GM23338 (cell line): ENCODE results near the gene ADGRD1. TPM values are rescaled to one million over a fixed set of nuclear protein-coding genes. Genes with fewer than 3 reads are reported as not detected.

Source experiments
- ATAC-seq: fragments of 200-7000 bp; cut with Tn5 transposase; 3 replicates; pipeline ENCODE4 v1.9.1; 2020
- DNase-seq: peaks from one replicate; pipeline ENCODE4 v3.0.0-alpha.2; 2015; ENCODE audit warnings: low spot score
- H2AFZ ChIP-seq: fragments of 200-600 bp; sonication (generic); 2 replicates; pipeline ENCODE4 v1.8.0; 2016; ENCODE audit warnings: antibody characterized with exemption, mild to moderate bottlenecking, moderate library complexity
- H3F3A ChIP-seq: fragments of 200-600 bp; sonication (generic); replicated peaks from 2 replicates; pipeline ENCODE4 v1.8.0; 2017; ENCODE audit warnings: antibody characterized with exemption, mixed run types, low read depth
- H3K27ac ChIP-seq: fragments of 200-600 bp; sonication (generic); 2 replicates; pipeline ENCODE4 v1.6.1; 2016; ENCODE audit warnings: low read depth
- H3K27me3 ChIP-seq: fragments of 200-600 bp; sonication (generic); 2 replicates; pipeline ENCODE4 v1.8.0; 2016; ENCODE audit warnings: mild to moderate bottlenecking, mixed run types, moderate library complexity; ENCODE audit not compliant: insufficient read depth
- H3K36me3 ChIP-seq: fragments of 200-600 bp; sonication (generic); 2 replicates; pipeline ENCODE4 v1.8.0; 2016; ENCODE audit warnings: mild to moderate bottlenecking; ENCODE audit not compliant: insufficient read depth
- H3K4me1 ChIP-seq: fragments of 200-600 bp; sonication (generic); 2 replicates; pipeline ENCODE4 v1.8.0; 2016; ENCODE audit warnings: mild to moderate bottlenecking, moderate library complexity; ENCODE audit not compliant: insufficient read depth
- H3K4me2 ChIP-seq: fragments of 200-600 bp; sonication (generic); 2 replicates; pipeline ENCODE4 v1.7.1; 2017; ENCODE audit warnings: mixed run types
- H3K4me3 ChIP-seq: fragments of 200-600 bp; sonication (generic); 2 replicates; pipeline ENCODE4 v1.6.1; 2016; ENCODE audit warnings: mixed run types
- H3K79me2 ChIP-seq: fragments of 200-600 bp; sonication (generic); replicated peaks from 2 replicates; pipeline ENCODE4 v1.8.0; 2017; ENCODE audit warnings: mild to moderate bottlenecking; ENCODE audit not compliant: insufficient read depth
- H3K9me2 ChIP-seq: fragments of 200-600 bp; sonication (generic); 2 replicates; pipeline ENCODE4 v1.8.0; 2017; ENCODE audit not compliant: insufficient read depth
- H4K20me1 ChIP-seq: fragments of 200-600 bp; sonication (generic); replicated peaks from 2 replicates; pipeline ENCODE4 v1.8.0; 2017; ENCODE audit warnings: mild to moderate bottlenecking; ENCODE audit not compliant: insufficient read depth
- H3K27ac Mint-ChIP-seq: 2 replicates; pipeline ENCODE4 v1.8.0; 2020; ENCODE audit warnings: inconsistent platforms, mild to moderate bottlenecking, moderate library complexity, mixed read lengths
- H3K27me3 Mint-ChIP-seq: 3 replicates; pipeline ENCODE4 v1.8.0; 2022; ENCODE audit warnings: low read depth, mild to moderate bottlenecking, moderate library complexity, mixed read lengths, inconsistent platforms; ENCODE audit not compliant: insufficient read depth, poor library complexity
- H3K36me3 Mint-ChIP-seq: 3 replicates; pipeline ENCODE4 v1.8.0; 2021; ENCODE audit warnings: low read depth, mild to moderate bottlenecking, inconsistent platforms, moderate library complexity, mixed read lengths
- H3K4me1 Mint-ChIP-seq: 3 replicates; pipeline ENCODE4 v1.8.0; 2020; ENCODE audit warnings: mild to moderate bottlenecking, inconsistent platforms, mixed read lengths
- H3K4me3 Mint-ChIP-seq: 3 replicates; pipeline ENCODE4 v1.8.0; 2021; ENCODE audit warnings: moderate library complexity, mild to moderate bottlenecking, inconsistent platforms, mixed read lengths
- H3K9me3 Mint-ChIP-seq: 3 replicates; pipeline ENCODE4 v1.8.0; 2020; ENCODE audit warnings: moderate library complexity, mild to moderate bottlenecking, inconsistent platforms, mixed read lengths
- CREB1 ChIP-seq: fragments of 250-450 bp; sonication (Bioruptor Pico); IDR thresholded peaks from 2 replicates; pipeline ENCODE4 v1.5.0; 2020; ENCODE audit warnings: low read depth, mild to moderate bottlenecking, moderate library complexity
- EZH2 ChIP-seq: fragments of 200-600 bp; sonication (generic); IDR thresholded peaks from one replicate; pipeline ENCODE4 v1.8.0; 2017; ENCODE audit warnings: antibody characterized with exemption, mild to moderate bottlenecking, low read depth; ENCODE audit not compliant: unreplicated experiment
- EZH2phosphoT487 ChIP-seq: fragments of 200-600 bp; sonication (generic); IDR thresholded peaks from one replicate; pipeline ENCODE4 v1.8.1; 2018; ENCODE audit warnings: antibody characterized with exemption; ENCODE audit not compliant: unreplicated experiment
- JUNB ChIP-seq: IDR thresholded peaks from one replicate; pipeline ENCODE4 v1.6.1; 2016; ENCODE audit warnings: antibody characterized with exemption; ENCODE audit not compliant: unreplicated experiment
- NANOG ChIP-seq: IDR thresholded peaks from 2 replicates; pipeline ENCODE4 v1.6.1; 2016; ENCODE audit warnings: antibody characterized with exemption, borderline replicate concordance
- POLR2AphosphoS5 ChIP-seq: IDR thresholded peaks from 2 replicates; pipeline ENCODE4 v1.6.1; 2016; ENCODE audit warnings: antibody characterized with exemption, low read depth
- STAT1 ChIP-seq: IDR thresholded peaks from one replicate; pipeline ENCODE4 v1.6.1; 2016; ENCODE audit warnings: antibody characterized with exemption; ENCODE audit not compliant: unreplicated experiment
- ZNF114 ChIP-seq: fragments of 250-450 bp; sonication (Bioruptor Pico); IDR thresholded peaks from 2 replicates; pipeline ENCODE4 v1.5.0; 2020; ENCODE audit warnings: mild to moderate bottlenecking, moderate library complexity
- ZNF331 ChIP-seq: fragments of 250-450 bp; sonication (Bioruptor Pico); IDR thresholded peaks from 2 replicates; pipeline ENCODE4 v1.5.0; 2020; ENCODE audit warnings: low read depth, mild to moderate bottlenecking, moderate library complexity
- polyA plus RNA-seq: library from polyadenylated mRNA; unstranded; fragments of >200 nt; fragmentation: Nextera tagmentation; extraction: Ambion mirVana; gene quantifications from 2 replicates; pipeline ENCODE4 v1.2.1, GENCODE V29; 2016
- total RNA-seq: library from RNA; depleted of rRNA; stranded (reverse); fragments of >200 nt; shearing (Covaris generic); gene quantifications from 2 replicates; pipeline ENCODE4 v1.2.3, GENCODE V29; 2014
- TF ChIP-seq, protein P1 (sequence below), 2 experiments: fragments of 200-600 bp in 1 of 2; sonication (generic) in 1 of 2; conservative IDR thresholded peaks; 2 replicates each; pipeline versions ENCODE4 v1.5.1 to v1.6.1; 2016 to 2017; ENCODE audit warnings: antibody characterized with exemption in 2 of 2, low read depth in 2 of 2, mild to moderate bottlenecking in 2 of 2, moderate library complexity in 1 of 2
- TF ChIP-seq, protein P2 (sequence below): fragments of 250-450 bp; sonication (Bioruptor Pico); IDR thresholded peaks from 2 replicates; pipeline ENCODE4 v1.5.0; 2020; ENCODE audit warnings: mild to moderate bottlenecking, moderate library complexity
- TF ChIP-seq, protein P3 (sequence below): IDR thresholded peaks from 2 replicates; pipeline ENCODE4 v1.6.1; 2016; ENCODE audit warnings: antibody characterized with exemption
- TF ChIP-seq, protein P4 (sequence below): IDR thresholded peaks from one replicate; pipeline ENCODE4 v1.6.1; 2018; ENCODE audit warnings: antibody characterized with exemption; ENCODE audit not compliant: unreplicated experiment

Gene ADGRD1
- total and polyA plus RNA-seq, 2 experiments from 2014 or later, result 1.4 TPM; not detected in 1

DNA sequence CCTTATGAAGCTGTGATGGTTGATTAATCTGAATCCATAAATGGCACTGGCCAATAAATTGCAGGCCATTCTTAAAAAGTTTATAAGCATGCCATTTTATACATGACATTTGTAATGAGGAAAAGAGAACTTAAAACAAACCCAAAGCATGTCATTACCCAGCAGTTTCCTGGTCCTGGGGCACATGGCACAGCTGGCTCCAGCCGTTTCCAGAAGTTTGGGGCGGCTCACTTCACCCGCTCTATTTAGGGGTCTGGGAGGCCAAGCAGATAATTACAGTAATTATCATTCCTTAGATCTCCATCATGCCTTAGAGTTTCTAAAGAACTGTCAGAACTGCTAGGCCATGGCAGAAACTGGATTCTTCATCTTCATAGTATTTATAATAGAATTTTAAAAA lies 6.4 kb downstream of the ADGRD1 start:
- H3F3A ChIP-seq, result peaks cover 9% of the 10 kb centered on the region
- H3K4me2 ChIP-seq, result no peak overlapping the region
- H3K4me3 ChIP-seq, result no peak overlapping the region
- H3K79me2 ChIP-seq, result no peaks in the 10 kb centered on the region
- peaks cover 4% of the 10 kb centered on the region for H3K27me3 Mint-ChIP-seq
- peaks cover 2% of the 10 kb centered on the region; the same call in 1 of the 3 replicates for H3K4me1 Mint-ChIP-seq
- peaks cover 4% of the 10 kb centered on the region; the same call in 1 of the 2 replicates for H3K9me2 ChIP-seq
- H3K36me3 ChIP-seq, result no peaks in the 10 kb centered on the region
- no peak overlapping the region for H3K27ac Mint-ChIP-seq
- H3K36me3 Mint-ChIP-seq, result no peaks in the 10 kb centered on the region
- H3K27me3 ChIP-seq, result no peaks in the 10 kb centered on the region
- ATAC-seq, result no peak
- no peak overlapping the region for H3K4me3 Mint-ChIP-seq
- no peaks in the 10 kb centered on the region for H4K20me1 ChIP-seq
- DNase-seq, result no peak
- TF ChIP-seq, protein P1, sequence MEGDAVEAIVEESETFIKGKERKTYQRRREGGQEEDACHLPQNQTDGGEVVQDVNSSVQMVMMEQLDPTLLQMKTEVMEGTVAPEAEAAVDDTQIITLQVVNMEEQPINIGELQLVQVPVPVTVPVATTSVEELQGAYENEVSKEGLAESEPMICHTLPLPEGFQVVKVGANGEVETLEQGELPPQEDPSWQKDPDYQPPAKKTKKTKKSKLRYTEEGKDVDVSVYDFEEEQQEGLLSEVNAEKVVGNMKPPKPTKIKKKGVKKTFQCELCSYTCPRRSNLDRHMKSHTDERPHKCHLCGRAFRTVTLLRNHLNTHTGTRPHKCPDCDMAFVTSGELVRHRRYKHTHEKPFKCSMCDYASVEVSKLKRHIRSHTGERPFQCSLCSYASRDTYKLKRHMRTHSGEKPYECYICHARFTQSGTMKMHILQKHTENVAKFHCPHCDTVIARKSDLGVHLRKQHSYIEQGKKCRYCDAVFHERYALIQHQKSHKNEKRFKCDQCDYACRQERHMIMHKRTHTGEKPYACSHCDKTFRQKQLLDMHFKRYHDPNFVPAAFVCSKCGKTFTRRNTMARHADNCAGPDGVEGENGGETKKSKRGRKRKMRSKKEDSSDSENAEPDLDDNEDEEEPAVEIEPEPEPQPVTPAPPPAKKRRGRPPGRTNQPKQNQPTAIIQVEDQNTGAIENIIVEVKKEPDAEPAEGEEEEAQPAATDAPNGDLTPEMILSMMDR (conservative IDR thresholded peaks at IDR 0.05; ENCODE audit: low read depth in 2 of 2), result no peak
- TF ChIP-seq EZH2phosphoT487 (no peak), NANOG (no peak), CREB1 (CRISPR knock-in tag) (no peak), ZNF331 (CRISPR knock-in tag) (no peak), EZH2 (no peak), POLR2AphosphoS5 (no peak), ZNF114 (CRISPR knock-in tag) (no peak), STAT1 (no peak), JUNB (no peak)
- TF ChIP-seq, protein P2, sequence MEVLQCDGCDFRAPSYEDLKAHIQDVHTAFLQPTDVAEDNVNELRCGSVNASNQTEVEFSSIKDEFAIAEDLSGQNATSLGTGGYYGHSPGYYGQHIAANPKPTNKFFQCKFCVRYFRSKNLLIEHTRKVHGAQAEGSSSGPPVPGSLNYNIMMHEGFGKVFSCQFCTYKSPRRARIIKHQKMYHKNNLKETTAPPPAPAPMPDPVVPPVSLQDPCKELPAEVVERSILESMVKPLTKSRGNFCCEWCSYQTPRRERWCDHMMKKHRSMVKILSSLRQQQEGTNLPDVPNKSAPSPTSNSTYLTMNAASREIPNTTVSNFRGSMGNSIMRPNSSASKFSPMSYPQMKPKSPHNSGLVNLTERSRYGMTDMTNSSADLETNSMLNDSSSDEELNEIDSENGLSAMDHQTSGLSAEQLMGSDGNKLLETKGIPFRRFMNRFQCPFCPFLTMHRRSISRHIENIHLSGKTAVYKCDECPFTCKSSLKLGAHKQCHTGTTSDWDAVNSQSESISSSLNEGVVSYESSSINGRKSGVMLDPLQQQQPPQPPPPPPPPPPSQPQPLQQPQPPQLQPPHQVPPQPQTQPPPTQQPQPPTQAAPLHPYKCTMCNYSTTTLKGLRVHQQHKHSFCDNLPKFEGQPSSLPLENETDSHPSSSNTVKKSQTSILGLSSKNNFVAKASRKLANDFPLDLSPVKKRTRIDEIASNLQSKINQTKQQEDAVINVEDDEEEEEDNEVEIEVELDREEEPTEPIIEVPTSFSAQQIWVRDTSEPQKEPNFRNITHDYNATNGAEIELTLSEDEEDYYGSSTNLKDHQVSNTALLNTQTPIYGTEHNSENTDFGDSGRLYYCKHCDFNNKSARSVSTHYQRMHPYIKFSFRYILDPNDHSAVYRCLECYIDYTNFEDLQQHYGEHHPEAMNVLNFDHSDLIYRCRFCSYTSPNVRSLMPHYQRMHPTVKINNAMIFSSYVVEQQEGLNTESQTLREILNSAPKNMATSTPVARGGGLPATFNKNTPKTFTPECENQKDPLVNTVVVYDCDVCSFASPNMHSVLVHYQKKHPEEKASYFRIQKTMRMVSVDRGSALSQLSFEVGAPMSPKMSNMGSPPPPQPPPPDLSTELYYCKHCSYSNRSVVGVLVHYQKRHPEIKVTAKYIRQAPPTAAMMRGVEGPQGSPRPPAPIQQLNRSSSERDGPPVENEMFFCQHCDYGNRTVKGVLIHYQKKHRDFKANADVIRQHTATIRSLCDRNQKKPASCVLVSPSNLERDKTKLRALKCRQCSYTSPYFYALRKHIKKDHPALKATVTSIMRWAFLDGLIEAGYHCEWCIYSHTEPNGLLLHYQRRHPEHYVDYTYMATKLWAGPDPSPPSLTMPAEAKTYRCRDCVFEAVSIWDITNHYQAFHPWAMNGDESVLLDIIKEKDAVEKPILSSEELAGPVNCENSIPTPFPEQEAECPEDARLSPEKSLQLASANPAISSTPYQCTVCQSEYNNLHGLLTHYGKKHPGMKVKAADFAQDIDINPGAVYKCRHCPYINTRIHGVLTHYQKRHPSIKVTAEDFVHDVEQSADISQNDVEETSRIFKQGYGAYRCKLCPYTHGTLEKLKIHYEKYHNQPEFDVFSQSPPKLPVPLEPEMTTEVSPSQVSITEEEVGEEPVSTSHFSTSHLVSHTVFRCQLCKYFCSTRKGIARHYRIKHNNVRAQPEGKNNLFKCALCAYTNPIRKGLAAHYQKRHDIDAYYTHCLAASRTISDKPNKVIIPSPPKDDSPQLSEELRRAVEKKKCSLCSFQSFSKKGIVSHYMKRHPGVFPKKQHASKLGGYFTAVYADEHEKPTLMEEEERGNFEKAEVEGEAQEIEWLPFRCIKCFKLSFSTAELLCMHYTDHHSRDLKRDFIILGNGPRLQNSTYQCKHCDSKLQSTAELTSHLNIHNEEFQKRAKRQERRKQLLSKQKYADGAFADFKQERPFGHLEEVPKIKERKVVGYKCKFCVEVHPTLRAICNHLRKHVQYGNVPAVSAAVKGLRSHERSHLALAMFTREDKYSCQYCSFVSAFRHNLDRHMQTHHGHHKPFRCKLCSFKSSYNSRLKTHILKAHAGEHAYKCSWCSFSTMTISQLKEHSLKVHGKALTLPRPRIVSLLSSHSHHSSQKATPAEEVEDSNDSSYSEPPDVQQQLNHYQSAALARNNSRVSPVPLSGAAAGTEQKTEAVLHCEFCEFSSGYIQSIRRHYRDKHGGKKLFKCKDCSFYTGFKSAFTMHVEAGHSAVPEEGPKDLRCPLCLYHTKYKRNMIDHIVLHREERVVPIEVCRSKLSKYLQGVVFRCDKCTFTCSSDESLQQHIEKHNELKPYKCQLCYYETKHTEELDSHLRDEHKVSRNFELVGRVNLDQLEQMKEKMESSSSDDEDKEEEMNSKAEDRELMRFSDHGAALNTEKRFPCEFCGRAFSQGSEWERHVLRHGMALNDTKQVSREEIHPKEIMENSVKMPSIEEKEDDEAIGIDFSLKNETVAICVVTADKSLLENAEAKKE, result no peak
- TF ChIP-seq, protein P3, sequence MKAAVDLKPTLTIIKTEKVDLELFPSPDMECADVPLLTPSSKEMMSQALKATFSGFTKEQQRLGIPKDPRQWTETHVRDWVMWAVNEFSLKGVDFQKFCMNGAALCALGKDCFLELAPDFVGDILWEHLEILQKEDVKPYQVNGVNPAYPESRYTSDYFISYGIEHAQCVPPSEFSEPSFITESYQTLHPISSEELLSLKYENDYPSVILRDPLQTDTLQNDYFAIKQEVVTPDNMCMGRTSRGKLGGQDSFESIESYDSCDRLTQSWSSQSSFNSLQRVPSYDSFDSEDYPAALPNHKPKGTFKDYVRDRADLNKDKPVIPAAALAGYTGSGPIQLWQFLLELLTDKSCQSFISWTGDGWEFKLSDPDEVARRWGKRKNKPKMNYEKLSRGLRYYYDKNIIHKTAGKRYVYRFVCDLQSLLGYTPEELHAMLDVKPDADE, result no peak
- TF ChIP-seq, protein P4, sequence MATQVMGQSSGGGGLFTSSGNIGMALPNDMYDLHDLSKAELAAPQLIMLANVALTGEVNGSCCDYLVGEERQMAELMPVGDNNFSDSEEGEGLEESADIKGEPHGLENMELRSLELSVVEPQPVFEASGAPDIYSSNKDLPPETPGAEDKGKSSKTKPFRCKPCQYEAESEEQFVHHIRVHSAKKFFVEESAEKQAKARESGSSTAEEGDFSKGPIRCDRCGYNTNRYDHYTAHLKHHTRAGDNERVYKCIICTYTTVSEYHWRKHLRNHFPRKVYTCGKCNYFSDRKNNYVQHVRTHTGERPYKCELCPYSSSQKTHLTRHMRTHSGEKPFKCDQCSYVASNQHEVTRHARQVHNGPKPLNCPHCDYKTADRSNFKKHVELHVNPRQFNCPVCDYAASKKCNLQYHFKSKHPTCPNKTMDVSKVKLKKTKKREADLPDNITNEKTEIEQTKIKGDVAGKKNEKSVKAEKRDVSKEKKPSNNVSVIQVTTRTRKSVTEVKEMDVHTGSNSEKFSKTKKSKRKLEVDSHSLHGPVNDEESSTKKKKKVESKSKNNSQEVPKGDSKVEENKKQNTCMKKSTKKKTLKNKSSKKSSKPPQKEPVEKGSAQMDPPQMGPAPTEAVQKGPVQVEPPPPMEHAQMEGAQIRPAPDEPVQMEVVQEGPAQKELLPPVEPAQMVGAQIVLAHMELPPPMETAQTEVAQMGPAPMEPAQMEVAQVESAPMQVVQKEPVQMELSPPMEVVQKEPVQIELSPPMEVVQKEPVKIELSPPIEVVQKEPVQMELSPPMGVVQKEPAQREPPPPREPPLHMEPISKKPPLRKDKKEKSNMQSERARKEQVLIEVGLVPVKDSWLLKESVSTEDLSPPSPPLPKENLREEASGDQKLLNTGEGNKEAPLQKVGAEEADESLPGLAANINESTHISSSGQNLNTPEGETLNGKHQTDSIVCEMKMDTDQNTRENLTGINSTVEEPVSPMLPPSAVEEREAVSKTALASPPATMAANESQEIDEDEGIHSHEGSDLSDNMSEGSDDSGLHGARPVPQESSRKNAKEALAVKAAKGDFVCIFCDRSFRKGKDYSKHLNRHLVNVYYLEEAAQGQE, result no peak
- no peak overlapping the region for H2AFZ ChIP-seq
- H3K27ac ChIP-seq, result no peak overlapping the region
- no peaks in the 10 kb centered on the region for H3K9me3 Mint-ChIP-seq
- no peaks in the 10 kb centered on the region for H3K4me1 ChIP-seq
